GM21360 (cell line): Measurements from ENCODE around the gene AHI1.

Experiments used
- ATAC-seq: cut with Tn5 transposase; IDR thresholded peaks from one replicate; pipeline ENCODE4 v1.9.1; 2021; ENCODE audit warnings: mild to moderate bottlenecking, moderate library complexity; ENCODE audit not compliant: unreplicated experiment

Gene AHI1

GRCh38 chr6:135334169-135334568 lies 163.4 kb downstream of the AHI1 start:
- no peak for ATAC-seq

DNA sequence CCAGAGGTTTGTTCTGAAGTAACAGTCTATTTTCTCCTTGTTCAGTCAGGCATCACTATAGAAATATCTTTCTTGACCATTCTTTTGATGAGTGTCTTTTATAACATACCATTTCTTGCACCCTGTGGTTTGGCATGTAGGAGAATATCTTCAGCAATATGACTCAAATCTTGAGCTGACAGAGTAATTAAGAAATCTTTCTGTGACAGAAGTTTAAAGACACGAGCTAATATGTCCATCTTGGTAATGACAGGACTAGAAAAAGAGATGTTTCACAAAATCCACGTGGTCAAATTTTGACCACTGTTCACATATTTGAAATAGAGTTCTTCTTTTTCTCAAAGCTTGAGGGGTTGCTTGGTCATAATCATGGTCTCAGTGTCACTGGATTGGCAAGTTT lies 166.5 kb downstream of the AHI1 start:
- ATAC-seq, result no peak

DNA sequence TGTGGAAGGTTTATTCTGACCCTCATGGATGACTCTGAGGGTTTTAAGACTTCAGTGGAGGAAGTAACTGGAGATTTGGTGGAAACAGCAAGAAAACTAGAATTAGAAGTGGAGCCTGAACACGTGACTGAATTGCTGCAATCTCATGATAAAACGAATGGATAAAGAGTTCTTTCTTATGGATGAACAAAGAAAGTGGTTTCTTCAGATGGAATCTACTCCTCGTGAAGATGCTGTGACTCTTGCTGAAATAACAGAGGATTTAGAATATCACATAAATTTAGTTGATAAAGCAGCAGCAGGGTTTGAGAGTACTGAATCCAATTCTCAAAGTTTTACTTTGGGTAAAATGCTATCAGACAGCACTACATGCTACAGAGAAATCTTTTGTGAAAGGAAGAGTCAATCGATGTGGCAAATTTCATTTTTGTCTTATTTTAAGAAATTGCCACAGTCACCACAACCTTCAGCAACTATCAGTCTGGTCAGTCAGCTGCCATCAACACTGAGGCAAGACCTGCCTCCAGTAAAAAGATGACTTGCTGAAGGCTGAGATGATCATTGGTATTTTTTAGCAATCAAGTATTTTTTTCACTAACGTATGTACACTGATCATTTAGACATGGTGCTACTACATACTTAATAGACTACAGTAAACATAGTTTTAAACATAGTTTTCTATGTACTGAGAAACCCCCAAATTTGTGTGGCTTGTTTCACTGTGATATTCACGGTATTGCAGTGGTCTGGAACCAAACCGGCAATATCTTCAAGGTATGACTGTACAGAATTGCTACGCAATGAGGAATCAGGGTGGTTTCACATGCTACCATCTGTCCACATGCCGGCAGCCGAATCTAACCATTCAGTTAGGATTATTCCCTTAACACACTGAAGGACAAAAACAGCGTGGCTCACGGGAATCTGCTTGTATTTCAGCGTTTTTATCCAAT lies 167.4 kb downstream of the AHI1 start:
- peak; percentile 98 for ATAC-seq

DNA sequence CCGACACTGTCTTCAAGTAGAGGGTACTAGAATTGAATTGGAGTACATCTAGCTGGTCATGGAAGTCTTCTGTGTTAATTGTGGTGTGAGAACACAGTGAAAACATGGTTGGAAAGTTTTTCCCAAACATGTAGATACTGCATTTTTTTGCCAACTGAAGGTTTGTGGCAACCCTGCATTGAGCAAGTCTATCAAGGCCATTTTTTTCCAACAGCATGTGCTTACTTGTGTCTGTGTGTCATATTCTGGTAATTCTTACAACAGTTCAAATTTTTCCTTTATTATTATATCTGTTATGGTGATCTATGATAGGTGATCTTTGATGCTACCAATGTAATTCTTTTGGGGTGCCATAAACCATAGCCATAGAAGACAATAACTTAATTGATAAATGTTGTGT lies 169.4 kb downstream of the AHI1 start:
- ATAC-seq, result no peak

GRCh38 chr6:135325624-135326424 lies 171.7 kb downstream of the AHI1 start:
- no peak for ATAC-seq

- ATAC-seq, result no peak
Measured at GRCh38 chr6:135324531-135324930, 173.0 kb downstream of the AHI1 start.

DNA sequence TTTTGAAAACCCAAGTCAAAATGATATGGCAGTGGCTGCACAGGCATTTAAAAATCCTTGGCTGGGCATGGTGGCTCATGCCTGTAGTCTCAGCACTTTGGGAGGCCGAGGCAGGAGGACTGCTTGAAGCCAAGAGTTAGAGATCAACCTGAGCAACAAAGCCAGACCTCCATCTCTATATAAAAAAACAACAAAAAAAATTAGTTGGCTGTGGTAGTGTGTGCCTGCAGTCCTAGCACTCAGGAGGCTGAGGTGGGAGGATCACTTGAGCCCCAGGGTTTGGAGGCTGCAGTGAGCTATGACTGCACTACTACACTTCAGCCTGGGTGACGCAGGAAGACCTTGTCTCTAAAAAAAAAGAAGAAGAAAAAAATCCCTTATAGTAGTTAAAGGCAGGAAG lies 173.6 kb downstream of the AHI1 start:
- no peak for ATAC-seq

- ATAC-seq, result peak; percentile 95
Measured at GRCh38 chr6:135323202-135323668, 174.3 kb downstream of the AHI1 start.

DNA sequence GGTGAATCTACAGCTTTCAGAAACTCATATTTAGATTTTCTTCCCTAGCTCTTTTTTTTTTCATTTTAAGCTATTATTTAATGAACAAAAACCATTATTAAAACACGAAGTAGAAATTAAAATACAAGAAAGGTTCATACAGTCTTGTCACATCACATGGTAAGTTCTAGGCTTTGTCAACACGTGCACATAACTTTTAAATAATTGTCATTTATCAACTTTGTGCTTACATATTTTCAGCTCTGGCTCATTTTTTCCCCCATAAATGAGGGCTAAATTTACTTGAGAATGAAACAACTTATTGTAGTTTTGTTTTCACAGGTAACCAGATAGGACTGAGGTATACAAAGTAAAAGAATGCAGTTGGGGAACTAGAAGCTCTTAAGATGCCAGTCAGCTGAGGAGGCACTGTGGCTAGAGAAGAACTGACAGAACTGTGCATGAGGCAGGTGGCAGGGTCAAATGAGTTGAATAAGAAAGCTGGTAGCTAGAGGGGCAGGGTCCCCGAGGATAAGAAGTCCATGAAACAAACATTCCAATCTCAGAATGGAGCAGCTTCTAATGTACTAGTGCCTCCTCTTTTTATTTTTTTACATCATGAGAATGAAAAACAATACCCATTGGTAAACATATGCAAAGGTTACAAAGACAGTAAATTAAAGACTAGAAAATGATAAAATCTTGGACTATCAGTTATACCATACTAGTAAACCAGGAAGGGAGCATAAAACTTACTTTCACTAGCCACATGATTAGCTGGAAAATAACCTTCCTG lies 174.9 kb downstream of the AHI1 start:
- peak; percentile 57 for ATAC-seq

GRCh38 chr6:135320721-135321621 lies 176.6 kb downstream of the AHI1 start:
- no peak for ATAC-seq

- ATAC-seq, result no peak
Measured at GRCh38 chr6:135319819-135320218, 177.7 kb downstream of the AHI1 start.

GRCh38 chr6:135318738-135319469 lies 178.6 kb downstream of the AHI1 start:
- ATAC-seq, result no peak

GRCh38 chr6:135314543-135314942 lies 183.0 kb downstream of the AHI1 start:
- ATAC-seq, result no peak

- no peak for ATAC-seq
Measured at GRCh38 chr6:135311446-135312200, 185.9 kb downstream of the AHI1 start.

- ATAC-seq, result no peak
Measured at GRCh38 chr6:135310291-135310690, 187.2 kb downstream of the AHI1 start.

DNA sequence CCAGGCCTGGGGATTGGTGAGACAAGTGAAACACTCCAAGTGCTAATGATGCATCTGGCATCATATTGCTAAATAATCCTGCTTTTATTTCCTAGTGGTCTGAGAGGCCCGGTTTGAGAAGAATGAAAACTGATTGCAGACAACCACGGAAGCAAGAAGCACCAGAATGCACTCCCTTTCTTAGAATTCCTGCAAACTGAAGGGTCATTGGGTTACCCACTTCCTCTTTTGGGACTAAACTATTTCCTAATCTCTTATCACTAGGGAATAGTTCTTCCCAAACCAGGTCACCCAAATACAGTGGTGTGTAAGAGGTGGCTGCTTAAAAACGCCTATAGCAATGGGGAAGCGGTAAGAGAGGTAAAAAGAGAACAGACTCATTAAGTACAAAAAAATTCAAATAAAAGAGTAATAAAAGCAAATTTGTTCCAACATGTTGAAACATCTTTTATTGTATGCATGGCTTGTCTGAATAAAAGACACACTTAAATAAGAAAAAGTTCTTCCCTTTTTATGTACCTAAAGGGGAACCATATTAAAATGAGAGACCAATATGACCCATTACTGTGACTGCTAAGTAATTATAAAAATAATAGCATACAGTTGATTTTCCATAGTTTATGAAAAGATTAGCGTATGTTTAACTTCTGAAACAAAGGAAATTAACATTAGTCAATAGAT lies 190.7 kb downstream of the AHI1 start:
- no peak for ATAC-seq

DNA sequence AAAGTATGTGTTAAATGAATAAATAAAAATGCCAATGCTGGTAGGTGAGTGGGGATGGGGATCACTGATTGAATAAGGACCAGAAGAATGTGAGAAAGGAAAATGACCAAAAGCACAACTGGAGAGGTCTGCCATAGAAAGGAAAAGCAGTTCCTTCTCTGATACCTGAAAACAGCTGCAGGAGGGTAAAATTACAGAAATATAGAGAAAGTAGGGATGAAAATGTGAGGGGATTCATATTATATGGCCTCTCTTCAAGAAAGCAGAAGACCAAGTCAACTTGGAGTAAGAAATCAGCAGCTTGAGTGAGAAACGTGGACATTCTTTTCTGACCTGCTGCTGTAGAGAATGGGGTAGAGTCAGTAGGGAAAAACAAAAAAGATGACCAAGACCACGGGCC lies 191.4 kb downstream of the AHI1 start:
- ATAC-seq, result no peak

DNA sequence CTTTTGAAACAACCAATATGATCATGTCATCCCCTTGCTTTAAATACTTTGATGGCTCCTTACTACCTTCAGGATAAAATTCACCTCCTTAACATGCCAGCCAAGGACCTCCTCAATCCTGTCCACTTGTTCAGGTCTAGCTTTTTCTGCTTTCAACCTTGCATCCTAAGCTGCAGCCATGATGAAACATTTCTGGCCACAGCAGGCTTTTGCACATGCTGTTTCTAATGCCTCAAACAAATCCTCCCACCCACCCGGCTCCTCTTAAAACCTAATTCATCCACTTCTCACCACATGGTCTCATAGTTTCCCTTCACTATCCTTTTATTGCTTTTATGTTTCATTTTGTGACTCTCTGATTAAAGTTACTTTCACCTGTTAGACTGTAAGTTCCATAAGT lies 191.9 kb downstream of the AHI1 start:
- no peak for ATAC-seq
